Stimulated activated CD8-positive, alpha-beta memory T cell treated with anti-CD3 and anti-CD28 coated beads, Interleukin-4, amount 100 ng/mL, for 24 hours (primary cell): ENCODE measurements around the gene RPS6KB2.

Source experiments
- DNase-seq: peaks from one replicate; pipeline ENCODE4 v3.0.0-alpha.2; 2020; ENCODE audit warnings: low read depth

Gene RPS6KB2

DNA sequence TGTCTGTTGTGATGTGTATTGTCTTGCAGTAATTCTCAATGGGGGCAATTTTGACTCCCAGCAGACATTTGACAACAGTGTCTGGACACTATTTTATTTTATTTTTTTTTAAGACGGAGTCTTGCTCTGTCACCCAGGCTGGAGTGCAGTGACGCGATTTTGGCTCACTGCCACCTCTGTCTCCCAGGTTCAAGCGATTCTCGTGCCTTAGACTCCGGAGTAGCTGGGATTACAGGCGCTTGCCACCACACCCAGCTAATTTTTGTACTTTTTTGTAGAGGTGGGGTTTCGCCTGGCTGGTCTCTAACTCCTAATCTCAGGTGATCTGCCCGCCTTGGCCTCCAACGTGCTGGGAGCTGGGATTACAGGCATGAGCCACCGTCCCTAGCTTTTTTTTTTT, 1.4 kb downstream of the RPS6KB2 start:
- DNase-seq, result no peak

DNA sequence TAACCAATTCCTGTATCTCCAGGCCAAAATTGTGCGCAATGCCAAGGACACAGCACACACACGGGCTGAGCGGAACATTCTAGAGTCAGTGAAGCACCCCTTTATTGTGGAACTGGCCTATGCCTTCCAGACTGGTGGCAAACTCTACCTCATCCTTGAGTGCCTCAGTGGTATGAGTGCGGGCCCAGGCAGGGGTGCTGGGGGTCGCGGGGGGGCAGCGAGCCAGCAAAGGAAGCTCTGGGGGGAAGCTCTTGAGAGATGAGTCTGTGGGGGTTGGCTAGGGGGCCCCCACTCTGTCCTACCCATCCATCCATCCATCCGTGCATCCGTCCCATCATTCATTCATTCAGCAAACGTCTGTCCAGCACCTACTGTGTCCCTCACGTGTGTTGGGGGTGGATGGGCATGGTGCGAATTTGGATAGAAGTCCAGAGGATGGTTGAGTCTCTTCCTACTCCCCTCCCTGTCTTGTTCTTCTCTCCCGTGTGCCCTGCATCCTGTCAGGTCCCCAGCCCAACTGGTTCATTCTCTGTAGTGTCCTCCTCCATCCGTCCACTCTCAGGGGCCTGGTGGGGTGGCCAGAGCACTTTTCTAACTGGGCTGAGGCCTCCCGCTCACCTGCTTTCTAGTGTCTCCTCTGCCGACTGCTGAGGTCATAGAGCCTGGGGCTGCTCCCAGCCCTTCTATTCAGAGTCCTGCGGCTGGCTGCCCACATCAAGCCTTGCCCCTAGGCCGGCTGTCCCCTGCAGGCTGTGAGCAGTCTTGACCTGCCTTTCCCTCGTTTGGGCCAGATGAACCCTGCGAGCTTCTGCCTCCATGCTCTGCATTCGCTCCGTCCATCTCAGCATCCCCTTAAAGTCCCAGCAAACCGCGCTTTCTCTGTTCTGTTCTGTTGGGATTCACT, 3.3 kb downstream of the RPS6KB2 start:
- DNase-seq, result no peak

DNA sequence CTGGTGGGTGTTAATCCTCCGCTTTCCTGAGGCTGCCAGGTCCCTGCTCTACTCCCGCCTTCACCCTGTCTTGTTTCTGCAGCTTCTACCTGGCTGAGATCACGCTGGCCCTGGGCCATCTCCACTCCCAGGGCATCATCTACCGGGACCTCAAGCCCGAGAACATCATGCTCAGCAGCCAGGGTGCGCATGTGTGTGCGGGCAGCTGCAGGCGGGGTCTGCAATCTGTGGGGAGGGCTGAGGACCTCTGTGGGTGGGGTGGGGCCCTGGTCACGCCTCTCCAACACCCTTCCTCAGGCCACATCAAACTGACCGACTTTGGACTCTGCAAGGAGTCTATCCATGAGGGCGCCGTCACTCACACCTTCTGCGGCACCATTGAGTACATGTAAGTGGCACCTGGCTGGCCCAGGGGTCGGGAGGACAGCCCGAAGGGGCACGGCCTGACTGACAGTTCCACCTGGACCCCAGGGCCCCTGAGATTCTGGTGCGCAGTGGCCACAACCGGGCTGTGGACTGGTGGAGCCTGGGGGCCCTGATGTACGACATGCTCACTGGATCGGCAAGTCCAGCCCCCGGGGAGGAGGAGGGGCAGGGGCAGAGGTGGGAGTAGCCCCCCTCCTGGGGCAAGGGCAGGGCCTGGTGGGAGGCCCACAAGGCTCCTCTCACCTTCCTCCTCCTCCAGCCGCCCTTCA, 4.5 kb downstream of the RPS6KB2 start:
- no peak for DNase-seq

DNA sequence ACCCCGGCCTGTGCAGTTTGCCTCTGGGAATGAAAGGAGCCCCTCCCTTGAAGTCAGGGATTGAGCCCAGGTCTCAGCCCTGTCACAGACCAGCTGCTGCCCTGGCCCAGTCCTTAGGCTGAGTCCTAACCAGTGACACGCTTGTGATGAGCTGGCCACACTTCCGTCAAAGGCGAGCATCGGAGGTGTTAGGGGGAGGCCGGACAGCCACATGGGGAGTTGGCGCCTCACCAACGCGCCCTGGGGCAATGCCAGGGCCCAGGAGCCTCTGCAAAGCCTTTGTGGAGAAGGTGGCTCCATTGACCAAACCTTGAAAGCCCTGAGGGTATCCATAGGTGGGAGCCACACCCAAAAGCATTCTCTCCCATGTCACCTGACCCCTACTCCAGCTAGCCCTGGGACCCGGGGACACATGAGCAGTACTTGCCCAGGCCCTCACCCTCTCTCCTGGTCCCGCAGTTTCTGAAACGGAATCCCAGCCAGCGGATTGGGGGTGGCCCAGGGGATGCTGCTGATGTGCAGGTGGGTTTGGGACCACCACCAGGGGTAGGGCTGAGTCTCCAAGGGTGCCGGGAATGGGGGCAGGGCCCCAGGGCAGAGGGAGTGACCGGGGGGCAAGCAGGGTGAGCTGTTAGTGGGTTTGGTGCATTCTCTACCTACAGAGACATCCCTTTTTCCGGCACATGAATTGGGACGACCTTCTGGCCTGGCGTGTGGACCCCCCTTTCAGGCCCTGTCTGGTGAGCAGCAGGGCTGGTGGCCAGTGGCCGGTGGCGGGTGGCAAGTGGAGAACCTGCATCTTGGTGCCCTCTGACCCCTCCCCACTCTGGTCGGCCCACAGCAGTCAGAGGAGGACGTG, 5.5 kb downstream of the RPS6KB2 start:
- no peak for DNase-seq

DNA sequence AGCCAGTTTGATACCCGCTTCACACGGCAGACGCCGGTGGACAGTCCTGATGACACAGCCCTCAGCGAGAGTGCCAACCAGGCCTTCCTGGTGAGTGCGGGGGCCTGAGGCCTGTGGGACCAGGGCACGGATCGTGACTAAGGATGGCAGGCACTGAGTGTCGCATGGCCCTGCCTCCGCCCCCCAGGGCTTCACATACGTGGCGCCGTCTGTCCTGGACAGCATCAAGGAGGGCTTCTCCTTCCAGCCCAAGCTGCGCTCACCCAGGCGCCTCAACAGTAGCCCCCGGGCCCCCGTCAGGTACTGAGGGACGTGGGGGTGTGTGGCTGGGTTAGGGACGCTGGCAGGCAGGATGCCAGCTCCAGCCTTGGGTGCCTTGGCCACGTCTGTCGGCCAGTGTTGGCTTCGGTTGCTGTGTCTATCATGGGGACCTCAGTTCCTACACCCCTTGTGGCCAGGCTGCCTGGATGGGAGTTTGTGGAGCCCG, 6.1 kb downstream of the RPS6KB2 start:
- DNase-seq, result no peak

DNA sequence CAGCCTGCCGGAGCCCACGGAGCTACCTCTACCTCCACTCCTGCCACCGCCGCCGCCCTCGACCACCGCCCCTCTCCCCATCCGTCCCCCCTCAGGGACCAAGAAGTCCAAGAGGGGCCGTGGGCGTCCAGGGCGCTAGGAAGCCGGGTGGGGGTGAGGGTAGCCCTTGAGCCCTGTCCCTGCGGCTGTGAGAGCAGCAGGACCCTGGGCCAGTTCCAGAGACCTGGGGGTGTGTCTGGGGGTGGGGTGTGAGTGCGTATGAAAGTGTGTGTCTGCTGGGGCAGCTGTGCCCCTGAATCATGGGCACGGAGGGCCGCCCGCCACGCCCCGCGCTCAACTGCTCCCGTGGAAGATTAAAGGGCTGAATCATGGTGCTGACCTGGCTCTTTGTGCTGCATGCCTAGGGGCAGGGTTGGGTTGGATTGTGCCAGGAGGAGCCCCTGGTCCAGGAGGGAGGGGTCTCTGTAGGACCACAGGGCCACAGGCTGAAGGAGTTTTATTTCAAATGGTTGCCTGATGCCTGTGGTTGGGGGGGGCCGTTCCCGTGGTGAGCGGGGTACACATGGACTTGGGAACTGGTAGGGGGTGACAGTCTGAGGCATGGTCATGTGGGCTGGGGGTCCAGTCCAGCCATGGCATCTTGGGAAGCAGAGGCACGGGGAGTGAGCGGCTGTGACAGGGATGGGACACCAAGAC, 6.9 kb downstream of the RPS6KB2 start:
- no peak for DNase-seq

DNA sequence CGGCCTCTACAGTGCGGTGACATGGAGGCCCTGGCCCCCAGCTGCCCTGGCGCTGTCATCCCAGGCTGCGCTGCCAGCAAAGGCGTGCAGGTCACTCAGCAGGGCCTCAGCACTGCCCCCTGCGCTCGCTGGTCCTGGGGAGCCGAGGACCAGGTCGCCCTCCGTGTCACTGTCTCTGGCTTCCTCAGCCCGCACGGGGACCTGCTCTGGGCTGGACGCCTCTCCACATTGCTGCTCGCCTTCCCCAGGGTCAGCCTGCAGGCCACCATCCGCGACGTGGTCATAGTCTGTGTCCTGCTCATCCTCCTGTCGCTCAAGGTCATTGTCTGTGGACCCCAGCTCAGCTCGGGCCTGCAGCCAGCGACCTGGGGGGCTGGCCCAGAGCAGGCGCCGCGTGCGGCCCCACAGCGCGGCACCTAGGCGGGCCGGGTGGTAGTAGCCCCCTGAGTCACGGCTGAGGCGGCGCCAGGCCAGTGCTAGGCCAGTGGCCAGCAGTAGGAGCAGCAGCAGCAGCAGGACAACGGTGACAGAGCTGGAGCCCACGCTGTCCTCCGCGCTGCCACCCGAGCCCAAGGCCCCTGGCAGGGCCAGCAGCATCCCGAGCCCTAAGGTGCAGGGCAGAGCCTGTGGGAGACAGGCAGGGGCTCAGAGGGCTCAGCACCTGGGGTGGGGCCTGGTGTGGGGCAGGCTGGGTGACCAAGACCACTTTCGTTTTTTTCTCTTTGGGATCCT, 7.6 kb downstream of the RPS6KB2 start:
- no peak for DNase-seq

DNA sequence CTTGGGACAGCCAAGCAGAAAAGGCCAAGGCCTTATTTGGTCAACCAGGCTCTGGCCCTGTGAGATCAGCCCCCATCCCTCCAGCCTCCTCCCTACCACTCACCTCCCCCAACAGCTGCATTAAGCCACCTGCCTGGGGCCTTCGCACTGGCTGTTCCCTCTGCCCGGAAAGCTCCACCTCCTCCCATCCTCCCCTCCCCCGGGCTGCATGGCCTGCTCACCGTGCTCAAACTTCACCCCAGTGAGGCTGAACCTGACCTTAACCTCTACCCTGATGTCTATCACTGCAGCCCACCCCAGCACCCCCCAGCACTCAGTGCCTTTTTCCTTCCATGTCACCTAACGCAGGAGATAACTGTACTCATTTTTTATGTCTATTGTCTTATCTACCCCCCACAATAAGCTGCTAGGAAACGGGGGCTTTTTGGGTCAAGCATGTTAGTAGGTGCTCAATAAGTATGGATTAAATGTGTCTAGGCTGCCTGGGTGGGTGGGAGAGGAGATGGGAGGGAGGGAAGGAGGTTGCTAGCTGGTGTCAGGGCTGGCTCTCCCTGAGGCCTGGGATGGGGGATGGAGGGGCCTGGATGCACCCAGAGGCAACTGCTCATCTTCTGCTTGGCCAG, 8.3 kb downstream of the RPS6KB2 start:
- DNase-seq, result peak; percentile 74

DNA sequence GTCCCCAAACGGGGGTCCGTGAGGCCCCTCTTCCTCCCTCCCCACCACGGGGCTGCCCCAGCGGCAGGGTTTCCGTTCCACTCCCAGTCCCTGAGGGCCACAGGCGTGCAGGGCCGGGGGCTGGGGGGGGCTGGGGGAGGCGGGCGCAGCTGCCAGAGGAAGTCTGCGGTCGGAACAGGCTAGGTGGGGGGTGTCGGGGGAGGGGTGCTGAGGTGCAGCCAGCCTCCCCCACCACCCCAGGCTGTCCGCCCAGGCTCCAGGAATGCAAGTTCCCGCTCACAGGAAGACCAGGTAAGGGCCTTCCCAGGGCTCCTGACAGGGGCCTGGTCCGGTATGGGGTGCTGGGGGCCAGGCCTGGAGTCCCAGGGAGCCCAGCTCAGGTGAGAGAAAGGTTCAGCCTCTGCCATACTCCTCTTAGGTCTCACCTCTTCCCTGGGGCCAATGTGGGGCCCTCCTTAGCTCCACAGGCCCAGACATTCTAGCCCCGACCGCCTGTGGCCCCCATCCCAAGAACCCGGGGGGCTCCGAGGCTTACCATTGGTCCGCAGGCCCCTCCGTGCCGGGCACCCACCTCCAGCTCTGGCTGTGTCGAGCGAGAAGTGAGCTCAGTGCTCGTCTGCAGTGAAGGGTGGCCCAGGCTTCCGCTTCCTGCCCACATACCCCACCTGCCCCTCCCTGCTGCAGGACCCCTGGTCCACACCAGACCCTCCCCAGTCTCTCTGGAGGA, 9.0 kb downstream of the RPS6KB2 start, which contains the start of gene PTPRCAP:
TSS of gene PTPRCAP (minus strand) at position 601 of the 727 bp plus-strand sequence. CDS start at position 538, 63 bp downstream.
- DNase-seq, result peak; percentile 73

DNA sequence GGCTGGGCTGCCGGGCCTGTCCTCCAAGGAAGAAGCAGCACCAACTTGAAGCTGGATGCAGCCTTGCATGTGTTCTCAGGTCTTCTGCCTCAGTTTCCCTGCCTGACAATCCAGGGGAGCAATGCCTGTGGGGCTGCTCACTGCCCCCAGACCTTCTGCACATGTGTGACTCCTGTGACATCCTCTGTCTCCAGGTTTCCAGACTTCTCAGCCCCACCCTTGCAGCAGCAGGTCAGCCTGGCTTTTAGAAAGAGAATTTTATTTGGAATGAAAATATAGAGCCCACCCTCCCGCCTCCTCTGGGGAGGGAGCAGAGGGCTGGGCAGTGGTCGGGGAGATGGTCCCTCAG, 9.5 kb downstream of the RPS6KB2 start:
- DNase-seq, result no peak

DNA sequence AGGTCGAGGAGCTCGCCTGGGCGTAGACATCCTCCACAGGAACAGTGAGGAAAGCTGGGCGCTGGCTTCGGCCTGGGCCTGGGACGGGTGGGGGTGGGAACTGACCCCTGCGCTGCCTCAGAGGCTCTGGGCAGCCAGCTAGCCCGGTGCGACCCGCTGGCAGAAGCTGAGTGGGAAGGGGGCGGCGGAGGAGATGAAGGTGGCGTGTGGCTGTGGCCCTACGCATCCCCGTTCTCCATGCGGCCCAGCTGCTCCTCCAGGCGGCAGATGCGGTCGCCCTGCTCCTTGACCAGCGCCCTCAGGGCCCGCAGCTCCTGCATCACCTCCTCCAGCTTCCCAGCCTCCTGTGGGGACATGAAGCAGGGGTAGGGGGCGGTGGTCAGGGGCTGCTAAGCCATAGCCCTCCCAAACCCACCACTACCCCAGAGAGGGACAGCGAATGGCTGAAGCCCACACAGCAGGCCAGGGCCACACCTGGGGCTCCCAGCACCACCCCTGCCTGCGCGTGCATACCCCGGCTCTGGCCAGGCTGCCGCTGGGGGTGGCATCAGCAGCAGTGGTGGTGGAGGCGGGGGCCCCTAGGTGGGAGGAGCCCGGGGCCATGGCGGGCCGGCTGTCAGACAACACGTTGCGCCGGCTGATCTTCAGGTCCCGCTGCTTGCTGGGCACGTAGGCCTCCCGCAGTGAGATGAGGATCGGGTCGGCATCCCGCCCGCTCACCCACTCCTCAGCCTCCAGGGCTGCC, 10.0 kb downstream of the RPS6KB2 start:
- DNase-seq, result peak; percentile 73

DNA sequence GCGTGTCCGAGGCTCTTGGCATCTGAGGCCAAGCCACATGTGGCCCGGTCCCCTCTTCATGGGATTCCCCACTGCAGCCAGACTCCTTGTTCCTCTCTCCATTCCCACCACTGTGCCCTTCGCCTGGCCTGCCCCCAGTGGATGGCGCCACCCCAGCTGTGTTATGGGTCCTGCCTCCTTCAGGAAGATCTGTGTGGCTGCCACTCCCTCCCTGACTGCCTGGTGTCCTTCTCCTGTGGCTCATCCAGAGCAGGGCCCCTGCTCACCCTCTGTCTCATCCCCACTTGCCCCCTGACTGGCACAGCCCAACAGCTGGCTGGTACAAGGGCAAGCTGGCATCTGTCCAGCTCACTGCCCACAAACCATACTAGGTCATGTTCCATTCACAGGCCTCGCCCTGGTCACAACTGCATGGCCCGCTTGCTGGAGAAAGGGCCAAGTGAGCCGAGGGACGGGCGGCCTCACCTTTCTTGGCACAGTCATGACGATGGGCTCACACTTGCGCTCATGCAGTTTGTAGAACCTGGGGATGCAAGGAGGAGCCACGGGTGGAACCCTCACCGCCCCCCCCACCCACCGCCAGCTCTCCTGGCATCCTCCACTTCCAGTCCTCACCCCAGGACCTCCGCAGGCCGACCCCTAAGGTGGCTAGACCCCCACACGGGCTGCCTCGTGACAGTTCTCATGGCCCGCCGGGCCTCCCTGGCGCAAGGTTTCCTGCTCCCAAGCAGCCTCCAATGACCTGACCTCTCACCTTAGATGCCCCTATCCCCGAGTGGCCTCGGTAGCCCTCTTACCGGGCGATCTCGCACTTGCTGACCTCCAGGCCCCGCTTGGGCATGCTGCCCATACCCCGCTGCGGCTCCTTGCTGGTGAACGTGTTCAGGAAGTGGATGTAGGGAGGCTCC, 11.3 kb downstream of the RPS6KB2 start:
- DNase-seq, result no peak

DNA sequence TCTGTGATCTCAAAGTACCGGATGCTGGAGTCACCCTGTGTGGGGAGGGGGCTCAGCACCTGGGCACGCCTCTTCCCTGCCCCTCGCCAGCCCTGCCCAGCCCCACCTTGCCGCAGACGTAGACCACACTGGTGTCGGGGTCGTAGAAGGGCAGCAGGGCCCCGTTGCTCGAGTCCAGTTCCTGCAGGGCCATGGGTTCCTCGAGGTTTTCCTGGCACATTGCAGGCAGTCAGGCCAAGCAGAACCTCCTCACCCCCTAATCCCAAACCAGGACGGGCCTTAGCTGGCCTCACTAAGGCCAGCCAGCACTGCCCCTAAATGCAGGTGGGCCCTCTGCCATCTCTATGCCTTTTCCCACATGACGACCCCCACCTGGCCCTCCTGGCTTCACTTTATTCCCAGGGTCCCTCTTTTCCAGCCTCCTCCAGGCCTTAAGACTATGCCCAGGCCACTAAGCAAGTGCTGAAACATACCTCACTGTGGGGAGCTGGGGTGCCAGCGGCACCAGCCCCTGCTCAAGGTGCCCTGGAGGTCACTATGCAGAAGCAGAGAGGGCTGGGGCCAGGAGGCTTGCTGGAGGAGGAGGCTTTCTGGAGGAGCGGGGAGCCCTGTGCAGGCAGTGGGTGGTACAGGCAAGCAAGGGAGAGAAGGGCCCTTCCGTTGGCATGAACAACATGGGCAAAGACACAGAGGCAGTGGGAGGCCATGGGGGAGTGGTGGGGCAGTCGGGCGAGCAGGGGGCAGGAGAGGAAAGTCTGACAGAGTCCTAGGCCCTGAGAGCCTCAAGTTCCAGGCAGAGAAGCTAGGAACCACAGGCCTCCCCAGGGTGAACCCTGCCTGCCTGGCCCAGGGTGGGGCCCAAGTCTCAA, 12.2 kb downstream of the RPS6KB2 start:
- DNase-seq, result no peak

DNA sequence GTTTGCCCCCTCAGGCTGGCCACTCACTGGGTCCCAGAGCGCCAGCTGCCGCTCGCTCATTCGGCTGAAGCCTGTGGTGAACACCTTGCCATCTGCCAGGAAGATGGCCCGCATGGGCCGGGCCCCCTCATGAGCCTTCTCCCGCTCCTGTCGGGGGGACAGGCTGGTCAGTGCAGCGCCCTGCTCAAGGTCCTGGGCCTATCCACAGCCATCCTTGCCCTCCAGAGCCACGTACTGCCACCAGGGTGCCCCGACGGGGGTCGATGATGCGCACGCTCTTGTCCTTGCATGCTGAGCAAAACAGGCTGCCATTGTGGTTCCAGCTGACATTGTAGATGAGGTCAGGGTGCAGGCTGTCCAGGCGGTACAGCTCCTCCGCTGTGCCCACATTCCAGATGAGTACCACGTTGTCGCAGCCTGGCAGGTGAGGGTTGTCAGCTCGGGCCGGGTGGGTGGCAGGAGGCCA, 12.8 kb downstream of the RPS6KB2 start:
- no peak for DNase-seq

DNA sequence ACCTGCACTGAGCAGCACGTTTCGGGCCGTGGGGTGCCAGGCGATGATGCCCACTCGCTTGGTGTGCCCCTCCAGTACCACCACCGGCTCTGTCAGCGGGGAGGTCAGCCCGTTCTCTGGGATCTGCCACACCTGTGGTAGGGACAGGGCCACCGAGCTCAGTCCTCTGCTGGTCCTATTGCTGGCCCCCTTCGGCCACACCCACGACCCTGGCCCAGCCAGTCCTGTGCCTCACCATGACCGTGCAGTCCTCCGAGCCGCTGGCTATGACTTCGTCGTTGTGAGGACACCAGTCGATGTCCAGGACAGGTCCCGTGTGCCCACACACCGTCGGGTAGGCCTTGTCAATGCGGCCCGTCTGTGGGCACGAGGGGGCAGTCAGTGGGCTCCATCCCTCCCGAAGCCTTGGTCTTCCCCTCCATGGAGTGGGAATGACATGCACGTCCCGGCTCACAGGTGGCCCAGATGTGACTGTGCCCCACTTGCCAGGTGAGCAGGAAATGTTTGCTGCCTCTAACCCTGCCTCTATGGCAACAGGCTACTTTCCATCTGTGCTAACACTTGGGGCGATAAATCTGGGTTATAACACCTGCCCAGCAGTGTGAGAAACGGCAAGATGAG, 13.5 kb downstream of the RPS6KB2 start:
- no peak for DNase-seq
